ENCODE results near the gene SGSM1. TPM values are rescaled to one million over a fixed set of nuclear protein-coding genes. Genes with fewer than 3 reads are reported as not detected.
"Not testable (repeated sequence)": the region's sequence is repeated elsewhere in the genome, so short reads cannot be mapped to it uniquely, and the experiment has no call there.

SGSM1 gene
- total and polyA plus RNA-seq, 9 donors: 0.91 to 4.4 (median 2.5) TPM

DNA sequence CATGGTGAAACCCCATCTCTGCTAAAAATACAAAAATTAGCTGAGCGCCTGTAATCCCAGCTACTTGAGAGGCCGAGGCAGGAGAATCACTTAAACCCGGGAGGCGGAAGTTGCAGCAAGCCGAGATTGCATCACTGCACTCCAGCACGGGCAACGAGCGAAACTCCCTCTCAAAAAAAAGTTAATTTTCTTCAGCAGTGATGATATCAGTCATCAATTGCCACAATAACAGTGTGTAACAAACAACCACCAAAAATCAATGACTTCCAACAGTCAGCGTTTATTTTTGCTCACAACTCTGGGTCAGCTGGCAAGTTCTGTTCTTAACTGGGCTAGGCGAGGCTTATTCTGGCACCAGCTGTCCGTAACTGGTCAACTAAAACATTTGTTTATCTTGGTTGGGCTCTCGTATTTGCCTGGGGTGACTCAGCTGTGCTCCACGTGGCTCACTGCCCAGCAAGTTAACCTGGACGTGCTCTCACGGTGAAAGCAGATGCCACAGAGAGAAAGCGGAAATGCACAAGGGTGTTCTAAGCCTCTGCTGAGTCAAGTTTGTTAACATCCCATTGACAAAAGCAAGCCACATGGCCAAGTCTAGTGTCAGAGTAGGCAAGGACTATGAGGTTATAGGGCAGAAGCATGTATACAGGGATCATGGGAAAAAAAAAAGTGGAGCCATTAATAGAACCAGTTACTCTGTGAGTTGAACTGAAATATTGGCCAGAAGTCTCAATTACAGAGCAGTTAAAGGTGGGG, 88.4 kb downstream of the SGSM1 start:
- TF ChIP-seq CTCF (IDR thresholded peaks at IDR 0.05) (no peak), EP300 (IDR thresholded peaks at IDR 0.05) (no peak), POLR2A (IDR thresholded peaks at IDR 0.05) (no peak)
- WGBS, 3 donors: 9 to 15% (median 11%) methylated on average over 16 of the region's 16 CpGs
- peak; percentile 83 to 91 (median 88) for DNase-seq
- Histone ChIP-seq H3K4me1 (ENCODE audit: insufficient read depth) (no peaks in the 10 kb centered on the region), H3K27me3 (no peaks in the 10 kb centered on the region), H3K36me3 (no peaks in the 10 kb centered on the region), H3K9me3 (no peaks in the 10 kb centered on the region), H3K4me3 (no peak overlapping the region), H3K27ac (peak overlapping the region in 1 of 2 donors; percentile 66)
- intact Hi-C loops (cut with DNase I): no loop called here

- Histone ChIP-seq H3K9me3 (no peaks in the 10 kb centered on the region), H3K4me1 (ENCODE audit: insufficient read depth) (no peaks in the 10 kb centered on the region), H3K4me3 (no peak overlapping the region), H3K27ac (peak overlapping the region in 1 of 2 donors; percentile 66), H3K27me3 (no peaks in the 10 kb centered on the region), H3K36me3 (no peaks in the 10 kb centered on the region)
- 10 to 14% (median 10%) methylated on average over 7 of the region's 7 CpGs for WGBS, 3 donors
- TF ChIP-seq POLR2A (IDR thresholded peaks at IDR 0.05): no peak
- TF ChIP-seq EP300 (IDR thresholded peaks at IDR 0.05): no peak
- no peak for TF ChIP-seq CTCF (IDR thresholded peaks at IDR 0.05)
- intact Hi-C loops (cut with DNase I): no loop called here
- DNase-seq: peak; percentile 76 to 87 (median 82)
Measured at GRCh38 chr22:24894998-24895397, 89.0 kb downstream of the SGSM1 start.

DNA sequence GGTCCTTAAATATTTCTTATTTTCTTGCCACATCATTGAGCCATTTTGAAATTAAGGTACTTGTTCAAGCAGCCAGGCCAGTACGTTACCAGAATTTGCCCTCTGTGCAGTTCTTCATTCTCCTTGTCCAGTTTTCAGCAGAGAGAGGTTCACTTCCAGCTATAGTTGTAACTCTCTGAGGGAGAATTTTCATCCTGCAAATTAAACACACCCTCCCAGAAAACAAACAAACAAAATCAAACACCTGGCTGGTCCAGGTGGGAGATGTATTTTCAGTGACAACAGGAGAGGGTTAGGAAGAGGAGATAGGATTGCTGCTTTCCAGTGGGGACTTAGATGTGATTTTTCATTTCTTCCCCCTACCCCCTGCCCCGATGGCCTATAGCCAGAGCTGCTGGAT, 95.4 kb downstream of the SGSM1 start:
- no peak overlapping the region for H3K27ac ChIP-seq
- H3K4me3 ChIP-seq: no peak overlapping the region
- 79 to 91% (median 89%) methylated on average over 2 of the region's 2 CpGs for WGBS, 3 donors
- no peaks in the 10 kb centered on the region for H3K4me1 ChIP-seq (ENCODE audit: insufficient read depth)
- intact Hi-C loops (cut with DNase I): no loop called here
- no peaks in the 10 kb centered on the region for H3K36me3 ChIP-seq
- no peaks in the 10 kb centered on the region for H3K27me3 ChIP-seq
- no peak for TF ChIP-seq POLR2A (IDR thresholded peaks at IDR 0.05)
- TF ChIP-seq EP300 (IDR thresholded peaks at IDR 0.05): no peak
- H3K9me3 ChIP-seq: no peaks in the 10 kb centered on the region
- DNase-seq: no peak

- intact Hi-C loops (cut with DNase I): no loop called here
- no peaks in the 10 kb centered on the region for H3K36me3 ChIP-seq
Measured at GRCh38 chr22:24905909-24906308, 99.9 kb downstream of the SGSM1 start.

GRCh38 chr22:24907101-24907500, 101.1 kb downstream of the SGSM1 start:
- H3K36me3 ChIP-seq; H3K9me3 ChIP-seq; intact Hi-C loops (cut with DNase I); DNase-seq; H3K27me3 ChIP-seq; H3K27ac ChIP-seq; H3K4me3 ChIP-seq; H3K4me1 ChIP-seq (ENCODE audit: insufficient read depth): not testable (repeated sequence)
- 94 to 98% (median 95%) methylated on average over 3 of the region's 3 CpGs for WGBS, 3 donors

More at GRCh38 chr22:24905909-24906308, 99.9 kb downstream of the SGSM1 start:
- Histone ChIP-seq H3K4me3 (no peak overlapping the region), H3K9me3 (no peaks in the 10 kb centered on the region), H3K27me3 (no peaks in the 10 kb centered on the region), H3K4me1 (ENCODE audit: insufficient read depth) (no peaks in the 10 kb centered on the region), H3K27ac (no peak overlapping the region)
- DNase-seq: no peak
- WGBS, 3 donors: 93 to 100% (median 95%) methylated on average over 1 of the region's 1 CpG
- no peak for TF ChIP-seq EP300 (IDR thresholded peaks at IDR 0.05)
- TF ChIP-seq CTCF (IDR thresholded peaks at IDR 0.05): no peak
- no peak for TF ChIP-seq POLR2A (IDR thresholded peaks at IDR 0.05)
